Mesothelial cell of epicardium (in vitro differentiated cells): ENCODE measurements around the gene CITED1. TPM values are rescaled to one million over a fixed set of nuclear protein-coding genes. Genes with fewer than 3 reads are reported as not detected.
A peak's percentile ranks its signal among the peaks of the same experiment; 100 is the strongest.

Experiments used
- DNase-seq, 2 experiments: peaks; one replicate each; pipeline ENCODE4 v3.0.0; 2021; ENCODE audit warnings: low spot score in 2 of 2; ENCODE audit not compliant: unreplicated experiment in 2 of 2
- H3K27ac Mint-ChIP-seq: 2 replicates; pipeline ENCODE4 v1.8.0; 2021; ENCODE audit warnings: mixed read lengths
- H3K27me3 Mint-ChIP-seq: 2 replicates; pipeline ENCODE4 v1.8.0; 2021; ENCODE audit warnings: low read depth, mixed read lengths
- H3K36me3 Mint-ChIP-seq: 2 replicates; pipeline ENCODE4 v1.8.0; 2021; ENCODE audit warnings: mixed read lengths
- H3K4me1 Mint-ChIP-seq: 2 replicates; pipeline ENCODE4 v1.8.0; 2021; ENCODE audit warnings: mixed read lengths
- H3K4me3 Mint-ChIP-seq: 2 replicates; pipeline ENCODE4 v1.8.0; 2021; ENCODE audit warnings: mild to moderate bottlenecking, moderate library complexity, mixed read lengths
- H3K9me3 Mint-ChIP-seq: 2 replicates; pipeline ENCODE4 v1.8.0; 2021; ENCODE audit warnings: mixed read lengths
- total RNA-seq: library from RNA; stranded (reverse); gene quantifications from 3 replicates; pipeline ENCODE4 v1.2.1, GENCODE V29; 2021
- TF ChIP-seq, protein P1 (sequence below): fragments of 200-600 bp; sonication (generic); IDR thresholded peaks from one replicate; pipeline ENCODE4 v1.5.0; 2021; ENCODE audit warnings: antibody characterized with exemption; ENCODE audit not compliant: unreplicated experiment

The CITED1 gene
- total RNA-seq, 1 donor from 2014 or later: 1.6 TPM

- Mint-ChIP-seq H3K4me3 (no peak overlapping the region), H3K27ac (peak overlapping the region; percentile 71), H3K27me3 (no peaks in the 10 kb centered on the region), H3K36me3 (peaks cover 48% of the 10 kb centered on the region), H3K9me3 (no peaks in the 10 kb centered on the region), H3K4me1 (peaks cover 43% of the 10 kb centered on the region)
- TF ChIP-seq, protein P1, sequence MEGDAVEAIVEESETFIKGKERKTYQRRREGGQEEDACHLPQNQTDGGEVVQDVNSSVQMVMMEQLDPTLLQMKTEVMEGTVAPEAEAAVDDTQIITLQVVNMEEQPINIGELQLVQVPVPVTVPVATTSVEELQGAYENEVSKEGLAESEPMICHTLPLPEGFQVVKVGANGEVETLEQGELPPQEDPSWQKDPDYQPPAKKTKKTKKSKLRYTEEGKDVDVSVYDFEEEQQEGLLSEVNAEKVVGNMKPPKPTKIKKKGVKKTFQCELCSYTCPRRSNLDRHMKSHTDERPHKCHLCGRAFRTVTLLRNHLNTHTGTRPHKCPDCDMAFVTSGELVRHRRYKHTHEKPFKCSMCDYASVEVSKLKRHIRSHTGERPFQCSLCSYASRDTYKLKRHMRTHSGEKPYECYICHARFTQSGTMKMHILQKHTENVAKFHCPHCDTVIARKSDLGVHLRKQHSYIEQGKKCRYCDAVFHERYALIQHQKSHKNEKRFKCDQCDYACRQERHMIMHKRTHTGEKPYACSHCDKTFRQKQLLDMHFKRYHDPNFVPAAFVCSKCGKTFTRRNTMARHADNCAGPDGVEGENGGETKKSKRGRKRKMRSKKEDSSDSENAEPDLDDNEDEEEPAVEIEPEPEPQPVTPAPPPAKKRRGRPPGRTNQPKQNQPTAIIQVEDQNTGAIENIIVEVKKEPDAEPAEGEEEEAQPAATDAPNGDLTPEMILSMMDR: no peak
- no peak for DNase-seq
These were observed 33.9 kb downstream of the CITED1 start for GRCh38 chrX:72271812-72272211.

DNA sequence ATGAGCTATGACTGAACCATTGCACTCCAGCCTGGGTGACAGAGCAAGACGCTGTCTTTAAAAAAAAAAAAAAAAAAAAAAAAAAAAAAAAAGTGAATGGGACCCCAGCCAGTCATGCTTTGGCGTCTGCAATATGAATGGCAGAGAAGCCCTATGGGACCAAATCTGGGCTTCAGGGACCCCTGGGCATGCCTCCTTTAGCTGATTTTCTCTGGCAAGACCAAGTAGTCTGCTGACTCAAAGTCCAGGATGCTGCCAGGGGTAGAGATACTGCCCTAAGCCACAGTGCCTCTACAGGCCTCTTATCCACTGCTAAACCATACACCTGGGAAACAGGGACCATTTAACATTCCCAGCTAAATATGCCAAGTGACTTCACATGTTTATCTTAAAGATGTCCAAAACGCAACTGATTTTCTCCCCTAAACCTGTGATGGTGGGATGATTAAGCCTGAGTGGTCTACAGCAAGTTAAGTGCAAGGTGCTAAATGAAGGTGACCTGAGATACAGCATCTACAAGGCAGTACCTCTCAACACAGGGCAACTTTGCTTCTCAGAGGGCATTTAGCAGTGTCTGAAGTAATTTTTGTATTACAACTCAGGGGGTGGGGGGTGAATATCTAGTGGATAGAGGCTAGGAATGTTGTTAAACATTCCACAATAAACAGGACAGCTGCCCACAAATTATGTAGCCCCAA is 34.5 kb downstream of the CITED1 start:
- peaks cover 43% of the 10 kb centered on the region for H3K4me1 Mint-ChIP-seq
- H3K27ac Mint-ChIP-seq: peak overlapping the region; percentile 71
- TF ChIP-seq, protein P1: no peak
- H3K36me3 Mint-ChIP-seq: peaks cover 48% of the 10 kb centered on the region
- DNase-seq: no peak
- H3K4me3 Mint-ChIP-seq: no peak overlapping the region
- no peaks in the 10 kb centered on the region for H3K9me3 Mint-ChIP-seq
- H3K27me3 Mint-ChIP-seq: no peaks in the 10 kb centered on the region

DNA sequence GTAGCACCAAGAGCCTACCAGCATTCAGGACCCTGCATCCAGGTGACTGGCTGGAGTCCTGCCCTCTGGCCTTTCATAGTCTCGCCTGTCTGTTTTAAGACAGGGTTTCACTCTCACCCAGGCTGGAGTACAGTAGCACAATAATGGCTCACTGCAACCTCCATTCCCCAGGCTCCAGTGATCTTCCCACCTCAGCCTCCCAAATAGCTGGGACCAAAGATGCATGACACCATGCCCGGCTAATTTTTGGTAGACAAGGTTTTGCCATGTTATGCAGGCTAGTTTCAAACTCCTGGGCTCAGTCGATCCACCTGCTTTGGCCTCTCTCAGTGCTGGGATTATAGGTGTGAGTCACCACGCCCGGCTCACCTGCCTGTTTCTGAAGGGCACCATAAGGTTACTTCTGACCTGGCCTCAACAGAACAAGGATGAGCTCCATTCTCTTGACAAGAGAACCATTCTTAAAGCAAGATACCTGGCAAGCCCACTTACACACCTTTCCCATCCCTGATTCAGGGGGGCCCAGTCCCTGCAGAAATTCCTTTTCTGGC is 35.3 kb downstream of the CITED1 start:
- H3K9me3 Mint-ChIP-seq: no peaks in the 10 kb centered on the region
- peaks cover 35% of the 10 kb centered on the region for H3K4me1 Mint-ChIP-seq
- no peak overlapping the region for H3K27ac Mint-ChIP-seq
- H3K4me3 Mint-ChIP-seq: no peak overlapping the region
- TF ChIP-seq, protein P1: no peak
- no peaks in the 10 kb centered on the region for H3K27me3 Mint-ChIP-seq
- peaks cover 45% of the 10 kb centered on the region for H3K36me3 Mint-ChIP-seq
- DNase-seq: no peak

- no peaks in the 10 kb centered on the region for H3K27me3 Mint-ChIP-seq
- peak overlapping the region; percentile 80 for H3K27ac Mint-ChIP-seq
- H3K9me3 Mint-ChIP-seq: no peaks in the 10 kb centered on the region
- DNase-seq: no peak
- H3K36me3 Mint-ChIP-seq: peaks cover 42% of the 10 kb centered on the region
- TF ChIP-seq, protein P1: no peak
- H3K4me1 Mint-ChIP-seq: peaks cover 28% of the 10 kb centered on the region
- H3K4me3 Mint-ChIP-seq: no peak overlapping the region
These were observed 36.0 kb downstream of the CITED1 start for GRCh38 chrX:72269671-72270251.

GRCh38 chrX:72268597-72269365 is 36.9 kb downstream of the CITED1 start:
- TF ChIP-seq, protein P1: no peak
- Mint-ChIP-seq H3K9me3 (no peaks in the 10 kb centered on the region), H3K4me3 (no peak overlapping the region), H3K27ac (peak overlapping the region; percentile 47), H3K36me3 (peaks cover 33% of the 10 kb centered on the region), H3K27me3 (no peaks in the 10 kb centered on the region), H3K4me1 (peaks cover 19% of the 10 kb centered on the region)
- DNase-seq: no peak
